OCI-LY3 (cell line): Measurements from ENCODE around the gene TAF11L5.
"Not testable (repeated sequence)": the region's sequence is repeated elsewhere in the genome, so short reads cannot be mapped to it uniquely, and the experiment has no call there.

Experiments
- H2AFZ ChIP-seq: fragments of 200-600, 300-600 bp; shearing (Covaris generic); 2 replicates; pipeline ENCODE4 v1.6.0; 2014; ENCODE audit warnings: antibody characterized with exemption, low read depth, low read length
- H3K27ac ChIP-seq: fragments of 200-600, 300-600 bp; sonication (generic); 2 replicates; pipeline ENCODE4 v1.5.1; 2014; ENCODE audit warnings: mild to moderate bottlenecking, low read length, moderate library complexity, mixed read lengths
- H3K27me3 ChIP-seq: fragments of 200-600, 300-600 bp; sonication (generic); 2 replicates; pipeline ENCODE4 v1.6.1; 2014; ENCODE audit warnings: low read depth, low read length, mixed read lengths
- H3K36me3 ChIP-seq: fragments of 200-600, 300-600 bp; sonication (generic); replicated peaks from 2 replicates; pipeline ENCODE3; 2014; ENCODE audit warnings: low read depth, low read length, mixed read lengths
- H3K4me1 ChIP-seq: fragments of 300-600, 200-600 bp; sonication (generic); 2 replicates; pipeline ENCODE4 v1.6.1; 2014; ENCODE audit warnings: low read length, mixed read lengths
- H3K4me2 ChIP-seq: fragments of 200-600, 300-600 bp; sonication (generic); 2 replicates; pipeline ENCODE4 v1.6.1; 2014; ENCODE audit warnings: low read length, mixed read lengths
- H3K4me3 ChIP-seq: fragments of 300-600, 200-600 bp; sonication (generic); 2 replicates; pipeline ENCODE4 v1.5.1; 2014; ENCODE audit warnings: antibody characterized with exemption, mild to moderate bottlenecking, low read length, moderate library complexity
- H3K79me2 ChIP-seq: fragments of 300-600, 200-600 bp; shearing (Covaris generic); 2 replicates; pipeline ENCODE4 v1.6.1; 2014; ENCODE audit warnings: mild to moderate bottlenecking, low read length, mixed read lengths
- H3K9ac ChIP-seq: fragments of 300-600, 200-600 bp; shearing (Covaris generic); 2 replicates; pipeline ENCODE4 v1.6.0; 2014; ENCODE audit warnings: mild to moderate bottlenecking, low read length, moderate library complexity
- H3K9me3 ChIP-seq: fragments of 200-600, 300-600 bp; shearing (Covaris generic); 2 replicates; pipeline ENCODE4 v1.6.1; 2014; ENCODE audit warnings: low read length, mixed read lengths; ENCODE audit not compliant: insufficient read depth
- H4K20me1 ChIP-seq: fragments of 200-600, 300-600 bp; sonication (generic); 2 replicates; pipeline ENCODE4 v1.6.1; 2016; ENCODE audit warnings: low read length, mixed read lengths; ENCODE audit not compliant: insufficient read depth
- CTCF ChIP-seq: fragments of 200-600, 300-600 bp; sonication (generic); IDR thresholded peaks from 2 replicates; pipeline ENCODE4 v1.5.1; 2014; ENCODE audit warnings: antibody characterized with exemption, low read length, low read depth
- EZH2phosphoT487 ChIP-seq: fragments of 200-600 bp; shearing (Covaris generic); IDR thresholded peaks from 2 replicates; pipeline ENCODE4 v1.6.1; 2018; ENCODE audit warnings: antibody characterized with exemption, mixed run types, low read depth

Gene TAF11L5

GRCh38 chr5:17482790-17483189 is 42.2 kb upstream of the TAF11L5 start:
- no peaks in the 10 kb centered on the region for H3K36me3 ChIP-seq
- no peak overlapping the region for H3K27ac ChIP-seq
- H3K4me2 ChIP-seq: no peak overlapping the region
- no peak overlapping the region for H3K9ac ChIP-seq
- no peak overlapping the region for H3K4me3 ChIP-seq
- TF ChIP-seq CTCF: no peak
- no peak for TF ChIP-seq EZH2phosphoT487
- no peak overlapping the region for H2AFZ ChIP-seq
- no peaks in the 10 kb centered on the region for H4K20me1 ChIP-seq
- H3K27me3 ChIP-seq: peaks cover 6% of the 10 kb centered on the region
- peaks cover 9% of the 10 kb centered on the region for H3K4me1 ChIP-seq
- H3K79me2 ChIP-seq: no peaks in the 10 kb centered on the region
- no peaks in the 10 kb centered on the region for H3K9me3 ChIP-seq

GRCh38 chr5:17486464-17487173 is 38.4 kb upstream of the TAF11L5 start:
- H2AFZ ChIP-seq, H3K4me3 ChIP-seq, H4K20me1 ChIP-seq, H3K79me2 ChIP-seq, H3K4me1 ChIP-seq, H3K27me3 ChIP-seq, H3K9ac ChIP-seq, H3K27ac ChIP-seq, H3K36me3 ChIP-seq, H3K4me2 ChIP-seq, H3K9me3 ChIP-seq: not testable (repeated sequence)

DNA sequence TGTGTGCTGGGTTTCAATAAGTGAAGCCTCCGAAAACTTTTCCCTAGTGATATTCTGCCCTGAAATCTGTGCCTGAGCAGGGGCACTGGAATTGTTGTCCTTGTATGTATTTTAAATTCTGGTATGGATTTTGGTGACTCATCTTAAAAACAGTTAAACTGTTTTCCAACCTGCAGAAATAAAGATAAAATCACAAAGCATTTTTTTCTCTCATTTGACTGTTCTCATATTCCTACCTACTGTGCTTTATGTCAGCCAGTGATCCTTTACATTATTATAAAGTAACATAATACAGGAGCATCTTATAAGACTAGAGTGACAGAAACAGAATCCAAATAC is 37.9 kb upstream of the TAF11L5 start:
- Histone ChIP-seq H3K27me3 (no peaks in the 10 kb centered on the region), H3K27ac (no peak overlapping the region), H3K36me3 (no peaks in the 10 kb centered on the region), H2AFZ (no peak overlapping the region), H3K9ac (no peak overlapping the region), H4K20me1 (no peaks in the 10 kb centered on the region), H3K4me3 (no peak overlapping the region), H3K9me3 (no peaks in the 10 kb centered on the region), H3K4me2 (no peak overlapping the region), H3K4me1 (peaks cover 4% of the 10 kb centered on the region; the same call in 1 of the 2 replicates), H3K79me2 (no peaks in the 10 kb centered on the region)
- TF ChIP-seq CTCF: no peak
- TF ChIP-seq EZH2phosphoT487: no peak

DNA sequence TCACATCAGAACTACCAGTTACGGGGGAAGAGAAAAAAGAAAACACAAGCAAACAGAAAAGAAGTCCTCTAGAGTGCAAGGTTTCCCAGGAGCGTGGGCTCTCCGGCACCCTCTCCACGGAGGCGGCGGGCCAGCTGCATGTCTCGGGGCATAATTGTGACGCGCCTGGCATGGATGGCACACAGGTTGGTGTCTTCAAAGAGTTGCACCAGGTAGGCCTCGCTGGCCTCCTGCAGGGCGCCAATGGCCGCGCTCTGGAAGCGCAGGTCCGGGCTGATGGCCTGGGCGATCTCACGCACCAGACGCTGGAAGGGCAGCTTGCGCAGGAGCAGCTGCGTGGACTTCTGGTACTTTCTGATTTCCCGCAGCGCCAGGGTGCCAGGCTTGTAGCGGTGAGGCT is 33.8 kb upstream of the TAF11L5 start:
- not testable (repeated sequence) for H4K20me1 ChIP-seq, H3K27me3 ChIP-seq, H3K27ac ChIP-seq, H3K9ac ChIP-seq, H3K4me1 ChIP-seq, H3K79me2 ChIP-seq, H3K36me3 ChIP-seq, H2AFZ ChIP-seq, H3K4me3 ChIP-seq, H3K9me3 ChIP-seq, H3K4me2 ChIP-seq

DNA sequence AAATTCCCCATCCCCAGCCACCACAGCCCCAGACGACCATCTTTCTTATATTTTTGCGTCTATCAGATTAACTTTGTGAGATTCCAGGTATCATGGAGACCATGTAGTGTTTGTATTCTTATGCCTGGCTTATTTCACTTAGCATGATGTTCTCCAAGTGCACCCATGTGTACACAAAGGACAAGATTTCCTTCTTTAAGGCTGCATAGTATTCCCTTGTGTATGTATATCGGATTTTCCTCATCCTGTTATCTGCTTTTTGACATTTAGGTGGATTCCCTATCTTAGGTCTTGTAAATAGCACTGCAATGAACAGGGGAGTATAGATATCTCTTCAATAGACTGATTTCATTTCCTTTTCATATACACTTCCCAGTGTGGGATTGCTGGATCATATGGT is 32.3 kb upstream of the TAF11L5 start:
- Histone ChIP-seq H3K9ac (no peak overlapping the region), H3K79me2 (no peaks in the 10 kb centered on the region), H2AFZ (no peak overlapping the region), H3K4me1 (no peaks in the 10 kb centered on the region), H3K4me2 (no peak overlapping the region), H3K27me3 (no peaks in the 10 kb centered on the region), H3K4me3 (no peak overlapping the region), H3K36me3 (no peaks in the 10 kb centered on the region), H3K9me3 (no peaks in the 10 kb centered on the region), H3K27ac (no peak overlapping the region), H4K20me1 (no peaks in the 10 kb centered on the region)
- no peak for TF ChIP-seq EZH2phosphoT487
- no peak for TF ChIP-seq CTCF
